Smooth muscle cell of the brain vasculature (primary cell): Measurements from ENCODE around the gene NTN3.

Experiments used
- DNase-seq: peaks from one replicate; pipeline ENCODE4 v3.0.0-alpha.2; 2012; ENCODE audit warnings: low read depth, low spot score

Gene NTN3

DNA sequence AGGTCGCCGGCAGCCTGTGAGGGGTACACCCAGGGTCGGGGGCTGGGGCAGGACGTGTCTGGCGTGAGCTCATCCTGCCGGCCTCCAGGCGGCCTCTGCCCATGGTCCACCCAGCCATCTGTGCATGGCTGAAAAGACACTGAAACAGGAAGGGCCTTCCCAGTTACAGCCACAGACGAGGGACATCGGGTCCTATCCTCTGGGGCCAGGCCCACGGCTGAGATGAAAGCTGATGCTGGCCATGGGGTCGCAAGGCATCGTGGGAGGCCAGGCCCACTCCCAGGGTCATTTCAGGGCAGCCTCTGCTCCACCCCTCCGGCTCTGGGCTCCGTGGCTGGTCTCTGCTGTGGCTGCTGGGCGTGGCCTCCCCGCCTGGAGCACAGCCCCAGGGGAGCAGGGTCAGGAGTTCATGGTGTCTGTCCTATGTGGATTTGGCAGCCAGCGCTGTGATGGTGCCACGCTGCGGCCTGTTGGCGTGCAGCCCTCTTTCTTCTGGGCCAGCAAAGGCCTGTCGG, 26.1 kb downstream of the NTN3 start:
- no peak for DNase-seq

DNA sequence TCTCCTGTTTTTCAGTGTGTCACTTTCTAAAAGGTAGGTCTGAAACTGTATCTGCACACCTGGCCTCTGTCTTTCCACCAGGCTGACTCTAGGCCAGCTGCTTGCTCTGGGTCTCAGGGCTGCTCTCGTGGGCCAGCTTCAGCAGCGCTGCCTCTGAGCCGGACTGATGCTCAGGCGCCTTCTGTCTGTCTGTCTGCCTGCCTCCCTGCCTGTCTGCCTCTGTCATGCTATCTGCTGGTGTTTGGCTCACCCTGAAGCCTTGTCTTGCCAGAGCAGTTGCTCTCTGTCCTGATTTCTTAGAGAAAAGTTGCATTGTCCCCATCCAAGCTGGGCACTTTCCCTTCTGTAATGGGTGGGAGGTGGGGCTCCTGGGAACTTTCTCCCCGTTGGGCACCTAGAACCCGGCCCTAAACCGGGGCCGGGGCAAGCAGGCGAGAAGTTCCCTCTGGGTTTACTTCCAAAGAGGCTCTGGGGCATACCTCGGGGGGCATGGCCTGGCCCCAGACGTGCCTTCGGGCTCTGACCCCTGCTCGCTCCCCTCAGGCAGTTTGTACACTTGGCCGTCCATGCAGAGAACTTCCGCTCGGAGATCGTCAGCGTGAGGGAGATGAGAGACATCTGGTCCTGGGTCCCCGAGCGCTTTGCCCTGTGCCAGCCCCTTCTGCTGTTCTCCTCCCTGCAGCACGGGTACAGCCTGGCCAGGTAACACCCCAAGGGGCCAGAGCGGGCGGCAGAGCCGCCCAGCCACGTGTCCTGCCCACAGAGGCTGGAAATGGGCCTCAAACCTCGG, 26.8 kb downstream of the NTN3 start:
- DNase-seq, result no peak

DNA sequence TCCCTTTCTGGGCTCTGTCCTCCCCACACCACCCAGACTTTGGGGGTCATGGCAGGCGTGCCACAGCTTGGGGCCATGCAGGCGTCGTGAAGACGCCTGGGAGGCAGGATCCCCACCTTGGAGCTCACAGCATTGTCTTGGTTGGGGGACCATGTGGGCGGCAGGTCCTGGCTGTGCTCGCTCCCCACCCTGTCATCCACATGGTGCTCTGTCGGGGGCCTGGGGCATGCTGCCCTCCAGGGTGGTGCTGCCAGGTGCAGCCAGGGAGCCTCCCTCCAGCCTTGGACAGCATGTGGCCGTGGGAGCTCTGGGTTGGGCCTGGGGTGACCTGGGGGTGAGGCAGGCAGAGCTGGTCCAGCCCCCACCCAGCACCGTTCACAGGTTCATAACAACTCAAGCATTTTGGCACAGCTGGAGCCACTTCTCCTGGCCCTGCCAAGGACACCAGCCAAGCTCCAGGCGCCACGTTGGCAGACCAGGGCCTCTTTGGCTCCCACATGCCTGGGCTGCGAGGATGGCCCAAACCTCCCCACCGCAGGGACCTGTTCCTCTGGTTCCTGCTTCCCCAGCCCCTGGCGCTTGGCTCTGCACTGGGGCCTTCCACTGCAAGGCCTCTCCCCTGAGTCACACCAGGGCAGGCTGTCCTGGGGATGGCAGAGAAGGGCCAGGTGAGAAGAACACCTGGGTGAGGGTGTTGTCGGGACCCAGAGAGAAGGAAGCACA, 27.6 kb downstream of the NTN3 start:
- DNase-seq, result no peak

DNA sequence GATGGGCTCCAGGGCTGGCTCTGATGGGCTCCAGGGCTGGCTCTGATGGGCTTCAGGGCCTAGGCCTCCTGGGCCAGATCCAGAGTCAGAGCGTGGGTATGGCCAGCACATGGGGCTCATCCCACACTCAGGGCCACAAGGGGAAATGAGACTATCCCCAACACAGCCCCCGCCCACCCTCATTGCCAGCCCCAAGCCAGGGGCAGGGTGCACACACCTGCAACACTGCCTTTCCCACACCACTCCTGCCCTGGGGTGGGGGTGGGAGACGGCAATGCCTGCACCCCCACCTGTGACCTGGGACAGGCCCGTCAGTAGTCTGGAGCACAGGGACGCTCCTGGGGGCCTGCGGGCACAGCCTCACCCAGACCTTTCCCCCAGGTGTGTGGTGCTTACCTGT, 28.4 kb downstream of the NTN3 start:
- DNase-seq, result no peak

DNA sequence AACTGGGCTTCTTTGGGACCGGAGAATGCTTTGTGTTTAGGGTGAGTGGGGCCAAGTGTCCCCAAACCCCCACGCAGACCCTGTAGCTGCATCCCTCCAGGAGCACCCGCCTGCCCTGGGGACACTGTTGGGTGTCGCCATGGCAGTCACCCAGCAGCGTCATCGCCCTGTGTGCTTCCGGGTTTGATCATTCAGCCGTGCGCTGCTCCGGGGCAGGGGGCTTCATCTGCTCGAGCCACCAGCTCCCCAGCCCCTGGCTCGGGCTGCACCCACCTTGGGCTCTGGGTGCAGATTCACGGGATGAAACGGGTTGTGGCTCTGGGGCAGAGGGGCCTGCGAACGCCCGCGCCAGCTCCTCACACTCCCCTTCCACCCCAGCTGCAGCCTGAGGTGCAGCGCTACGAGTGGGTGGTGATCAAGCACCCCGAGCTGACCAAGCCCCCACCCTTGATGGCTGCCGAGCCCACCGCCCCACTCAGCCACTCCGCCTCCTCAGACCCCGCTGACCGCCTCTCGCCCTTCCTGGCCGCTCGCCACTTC, 28.9 kb downstream of the NTN3 start:
- no peak for DNase-seq

DNA sequence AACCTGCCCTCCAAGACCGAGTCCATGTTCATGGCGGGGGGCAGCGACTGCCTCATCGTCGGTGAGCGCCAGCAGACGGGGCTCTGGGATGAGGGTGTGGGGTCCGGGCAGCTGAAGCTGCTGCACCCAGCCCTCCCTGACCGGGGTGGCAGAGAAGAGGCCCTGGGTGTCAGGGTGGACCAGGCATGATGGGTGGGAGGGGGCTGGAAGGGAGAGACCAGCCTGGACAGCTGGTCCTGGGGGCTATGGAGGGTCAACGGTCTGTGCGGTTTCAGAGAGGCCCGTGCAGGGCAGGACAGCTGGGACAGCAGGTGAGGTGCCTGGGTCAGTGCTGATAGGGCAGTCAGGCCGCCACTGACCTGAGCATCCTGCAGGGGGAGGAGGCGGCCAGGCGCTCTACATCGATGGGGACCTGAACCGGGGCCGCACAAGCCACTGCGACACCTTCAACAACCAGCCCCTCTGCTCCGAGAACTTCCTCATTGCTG, 29.4 kb downstream of the NTN3 start:
- DNase-seq, result no peak

DNA sequence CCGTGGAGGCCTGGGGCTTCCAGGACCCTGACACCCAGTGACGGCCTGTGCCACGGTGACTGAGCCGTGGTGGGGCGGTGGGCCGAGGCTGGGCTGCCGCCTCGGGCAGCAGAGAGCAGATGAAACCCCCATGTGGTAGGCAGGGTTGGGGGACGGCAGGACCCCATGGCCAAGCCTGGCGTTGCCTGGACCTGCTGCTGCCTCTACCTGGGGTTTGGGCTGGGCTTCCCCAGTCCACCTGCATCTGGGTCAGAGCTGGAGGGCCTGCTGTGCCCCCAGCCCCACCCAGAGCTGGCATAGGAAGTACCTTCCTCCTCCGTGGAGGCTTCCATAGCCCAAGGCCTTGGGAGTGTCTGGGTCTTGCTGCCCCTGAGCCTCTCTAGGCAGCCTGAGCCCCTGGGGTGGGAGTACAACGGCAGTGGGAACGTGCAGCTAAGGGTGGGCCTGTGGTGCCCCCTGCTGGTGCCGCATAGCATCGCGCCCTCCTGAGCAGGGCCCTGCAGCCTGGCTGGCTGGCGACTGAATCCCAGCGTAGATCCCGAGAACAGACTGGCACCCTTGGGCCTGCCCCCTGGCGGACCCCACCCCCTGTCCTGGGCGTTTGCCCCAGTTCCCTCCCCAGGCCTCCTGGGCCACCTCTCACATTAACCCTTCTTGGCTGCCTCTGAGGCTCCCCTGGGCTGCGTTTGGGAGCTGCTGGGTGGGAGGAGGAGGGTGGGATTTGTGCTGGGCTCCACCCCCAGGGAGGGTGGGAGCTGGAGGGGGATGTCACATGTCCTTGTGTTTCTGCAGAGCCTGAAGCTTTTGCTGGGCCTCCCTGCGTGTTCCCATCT, 30.0 kb downstream of the NTN3 start:
- DNase-seq, result peak; percentile 62

DNA sequence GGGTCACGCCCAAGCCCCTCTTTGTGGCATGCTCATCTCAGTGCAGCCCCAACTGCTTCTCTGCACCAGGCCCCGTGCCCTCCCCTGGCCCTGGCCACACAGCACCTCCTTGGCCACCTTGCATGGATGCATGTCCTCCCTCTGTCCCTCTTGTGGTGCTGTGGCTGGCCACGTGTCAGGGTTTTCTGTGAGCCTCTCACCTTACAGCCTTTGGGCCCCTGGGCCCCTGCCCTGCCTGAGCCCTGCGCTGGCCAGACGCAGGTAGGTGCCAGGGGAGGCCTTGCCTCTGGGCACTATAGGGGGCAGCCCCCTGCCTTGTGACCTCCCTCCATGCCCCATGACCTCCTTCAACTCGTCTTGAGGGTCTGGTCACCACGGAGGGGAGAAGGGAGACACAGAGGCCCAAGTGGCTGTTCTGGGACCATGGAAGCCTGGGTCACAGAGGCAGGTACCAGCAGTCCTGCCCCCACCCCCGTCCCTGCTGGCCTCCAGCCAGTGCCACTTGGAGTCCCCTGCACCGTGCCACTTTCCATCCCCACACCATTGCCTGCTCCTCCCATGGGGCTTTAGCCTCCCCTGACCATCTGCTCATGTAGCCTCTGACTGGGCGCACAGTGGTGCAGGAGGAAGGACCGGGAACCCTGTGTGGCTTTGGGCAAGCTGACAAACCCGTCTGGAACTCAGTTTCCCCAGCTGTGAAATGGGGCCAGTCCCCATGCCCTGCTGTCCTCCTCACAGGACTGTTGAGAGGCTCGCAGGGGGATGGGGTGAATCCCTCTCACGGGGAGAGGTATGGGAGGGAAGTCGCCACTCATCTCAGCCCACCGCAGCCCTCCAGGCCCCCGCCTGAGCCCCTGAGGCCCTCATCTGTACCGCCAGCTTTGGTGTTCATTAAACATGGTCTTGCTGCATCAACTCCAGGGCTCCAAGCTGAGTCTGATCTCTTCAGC, 31.1 kb downstream of the NTN3 start:
- no peak for DNase-seq

DNA sequence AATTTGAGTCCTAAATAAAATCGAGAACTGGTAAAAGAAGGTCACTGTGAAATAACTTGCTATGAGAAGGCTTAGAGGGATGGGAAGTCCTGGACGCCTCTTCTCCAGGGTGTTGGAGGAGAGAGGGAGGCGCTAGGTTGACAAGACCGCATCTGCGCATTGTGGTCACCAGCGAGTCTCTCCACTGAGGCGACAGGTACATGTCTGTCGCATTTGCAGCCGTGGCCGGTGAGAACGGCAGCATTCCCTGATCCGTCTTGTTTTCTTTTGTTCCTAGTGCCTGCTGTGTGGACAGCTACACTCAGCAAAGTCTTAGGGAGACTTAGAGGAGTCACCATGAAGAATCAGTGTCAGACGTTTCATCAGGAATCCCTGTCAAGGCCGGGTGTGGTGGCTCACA, 34.6 kb downstream of the NTN3 start:
- no peak for DNase-seq

DNA sequence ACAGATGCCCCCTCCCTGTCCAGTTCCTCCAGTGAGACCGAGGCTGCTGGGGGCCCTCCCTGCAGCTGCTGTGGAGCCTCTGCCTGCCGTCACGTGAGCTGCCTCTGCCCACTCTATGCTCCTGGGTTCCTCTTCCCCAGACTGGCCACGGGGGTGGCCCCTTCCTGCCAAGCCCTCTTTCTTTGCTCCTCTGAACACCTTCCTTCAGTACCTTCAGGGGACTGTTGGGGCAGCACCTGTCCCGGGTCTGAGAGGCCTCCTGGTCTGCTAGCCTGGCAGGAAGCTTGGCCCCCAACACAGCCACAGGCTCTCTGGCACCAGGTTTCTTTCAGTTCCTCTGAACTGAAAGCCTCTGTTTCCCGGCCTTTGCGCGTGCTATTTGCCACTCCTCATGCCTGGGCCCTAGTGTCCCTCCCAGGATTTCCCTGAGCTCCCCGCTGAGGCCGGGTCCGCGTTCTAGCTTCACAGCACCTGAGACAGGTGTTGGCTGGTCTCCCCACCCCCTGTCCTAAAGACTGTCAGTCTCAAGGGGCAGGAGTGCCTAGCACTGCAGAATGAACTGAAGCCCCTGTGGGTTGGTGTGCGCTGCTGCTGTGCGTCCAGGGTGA, 36.1 kb downstream of the NTN3 start:
- no peak for DNase-seq

DNA sequence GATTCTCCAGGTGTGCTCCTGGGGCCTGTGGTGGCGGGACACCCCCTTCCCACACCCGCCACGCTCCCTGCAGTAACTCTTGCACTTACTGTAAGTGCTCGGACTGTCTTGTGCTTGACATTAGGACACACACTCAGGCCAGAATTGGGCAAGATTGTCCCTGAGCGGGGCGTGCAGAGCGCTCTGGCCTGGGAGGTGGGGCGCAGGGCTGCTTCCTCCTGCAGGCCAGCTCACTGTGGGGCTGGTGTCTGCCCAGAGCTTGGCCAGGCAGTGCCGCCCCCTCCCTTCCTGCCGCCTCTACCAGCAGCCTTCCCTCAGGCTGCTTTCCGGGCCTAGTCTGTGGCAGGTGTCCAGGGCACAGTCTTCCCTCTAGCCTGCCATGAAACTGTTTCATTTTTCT, 36.6 kb downstream of the NTN3 start:
- DNase-seq, result no peak

DNA sequence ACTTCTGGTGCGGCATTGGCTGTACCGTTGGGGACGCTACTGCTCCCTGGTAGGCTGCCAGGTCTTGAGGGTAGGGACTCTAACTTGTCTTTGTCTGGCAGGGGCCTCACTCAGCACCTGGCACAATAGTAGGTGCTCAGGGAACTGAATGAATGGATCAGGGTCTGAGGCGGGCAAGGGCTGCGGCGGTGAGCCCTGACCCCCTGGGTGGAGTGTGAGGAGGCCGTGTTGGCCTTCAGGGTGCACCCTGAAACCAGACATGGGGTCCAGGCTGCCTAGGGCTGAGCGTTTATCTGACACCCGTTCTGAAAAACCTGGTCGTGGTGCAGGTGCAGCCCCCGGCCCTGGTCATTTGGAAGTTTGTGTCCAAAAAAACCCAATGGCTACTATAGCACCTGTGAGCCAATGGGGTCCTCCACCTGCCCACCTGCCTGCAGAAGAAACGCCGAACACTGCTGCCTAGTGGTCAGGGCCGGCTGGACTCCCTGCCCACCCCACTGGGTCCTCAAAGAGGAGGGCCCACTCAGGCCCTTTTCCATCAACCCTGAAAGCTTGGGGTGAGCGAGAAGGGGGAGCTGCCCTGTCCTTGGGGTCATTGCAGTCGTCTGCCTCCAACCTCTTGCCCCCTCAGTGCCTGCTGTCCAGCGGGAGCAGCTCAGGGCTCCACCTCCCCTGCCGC, 37.8 kb downstream of the NTN3 start:
- DNase-seq, result no peak

DNA sequence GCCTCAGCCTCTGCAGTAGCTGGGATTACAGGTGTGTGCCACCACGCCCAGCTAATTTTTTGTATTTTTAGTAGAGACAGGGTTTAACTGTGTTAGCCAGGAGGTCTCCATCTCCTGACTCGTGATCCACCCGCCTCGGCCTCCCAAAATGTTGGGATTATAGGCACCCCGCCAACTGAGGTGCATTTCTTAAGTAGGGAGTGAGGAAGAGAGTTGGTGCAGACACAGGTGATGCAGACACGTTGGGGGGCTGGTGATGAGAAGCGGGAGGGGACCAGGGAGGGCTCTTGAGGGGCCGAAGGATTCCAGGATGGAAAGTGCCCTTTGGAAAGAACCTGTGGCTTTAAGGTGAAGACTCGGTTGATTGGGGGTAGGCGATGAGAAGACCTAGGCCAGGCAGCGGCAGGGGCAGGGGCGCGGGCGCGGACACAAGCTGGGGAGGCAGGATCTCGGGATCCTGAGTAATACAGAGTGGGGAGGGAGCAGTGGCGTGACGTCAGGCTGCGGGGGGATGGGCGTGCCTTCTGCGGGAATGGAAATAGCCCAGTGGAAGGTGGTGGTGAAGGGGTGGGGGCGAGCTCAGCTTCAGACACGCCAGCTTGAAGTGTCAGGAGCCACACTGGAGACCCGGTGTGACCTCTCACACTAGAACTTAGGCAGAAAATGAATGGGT, 40.2 kb downstream of the NTN3 start:
- no peak for DNase-seq

DNA sequence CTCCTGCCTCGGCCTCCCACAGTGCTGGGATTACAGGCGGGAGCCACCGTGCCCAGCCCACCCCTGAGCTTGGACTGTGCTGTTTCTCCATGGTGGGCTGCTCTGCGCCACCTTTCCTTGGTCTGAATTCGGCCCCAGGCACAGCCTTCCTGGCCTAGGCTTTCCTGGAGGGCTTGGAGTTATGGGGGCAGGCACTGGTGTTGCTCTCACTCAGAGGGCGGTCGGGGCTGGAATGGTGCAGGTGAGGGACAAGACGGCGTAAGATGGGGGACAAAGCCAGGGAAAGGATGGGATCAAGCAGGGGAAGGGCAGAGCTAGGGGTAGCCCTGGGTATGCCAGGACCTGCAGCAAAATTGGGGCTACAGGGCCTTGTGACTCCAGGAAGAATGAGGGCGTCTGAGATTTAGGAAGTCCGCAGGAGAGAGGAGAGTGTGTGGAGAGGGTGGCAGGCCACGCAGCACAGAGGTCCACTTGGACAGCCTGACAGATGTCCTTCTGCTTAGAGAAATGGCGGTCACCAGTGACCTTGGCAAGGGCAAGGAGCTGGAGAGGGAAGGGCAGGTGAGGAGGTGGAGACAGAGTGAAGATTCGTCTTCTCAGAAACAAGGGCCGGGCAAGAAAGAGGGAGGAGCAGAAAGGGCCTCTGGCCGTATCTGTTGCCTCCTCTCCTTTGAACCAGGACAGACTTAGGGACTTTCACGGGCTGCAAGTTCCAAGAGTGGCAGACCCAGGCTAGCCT, 41.1 kb downstream of the NTN3 start:
- DNase-seq, result no peak

DNA sequence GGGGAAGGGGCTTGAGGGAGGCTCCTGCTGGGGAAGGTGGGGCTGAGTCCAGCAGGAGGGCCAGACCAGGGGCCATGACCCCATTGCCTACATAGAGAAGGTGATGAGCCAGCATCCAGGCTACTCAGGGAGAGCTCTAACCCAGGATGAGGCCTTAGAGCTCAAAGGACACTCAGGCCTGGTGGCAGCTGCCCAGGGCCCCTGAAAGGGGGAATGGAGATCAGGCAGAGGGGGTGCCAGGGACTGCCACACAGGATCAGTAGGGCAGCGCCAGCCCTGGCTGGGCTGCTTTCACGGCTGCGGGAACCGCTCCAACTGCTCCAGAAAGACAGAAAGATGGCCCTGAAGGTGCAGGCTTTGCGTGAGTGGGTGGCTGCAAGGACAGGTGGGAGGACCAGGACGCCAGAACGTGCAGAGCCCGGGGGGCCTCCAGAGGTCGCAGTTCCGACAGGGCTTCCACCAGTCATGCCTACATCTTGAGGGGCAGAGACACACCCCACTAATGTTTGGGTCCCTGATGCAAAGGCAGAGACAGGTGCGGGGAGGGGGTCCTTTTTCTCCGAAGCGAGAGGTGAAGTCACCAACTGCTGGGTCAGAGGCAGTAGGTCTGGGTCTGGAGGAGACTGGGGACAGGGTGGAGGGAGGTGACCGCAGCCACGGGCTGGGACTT, 41.8 kb downstream of the NTN3 start:
- no peak for DNase-seq

DNA sequence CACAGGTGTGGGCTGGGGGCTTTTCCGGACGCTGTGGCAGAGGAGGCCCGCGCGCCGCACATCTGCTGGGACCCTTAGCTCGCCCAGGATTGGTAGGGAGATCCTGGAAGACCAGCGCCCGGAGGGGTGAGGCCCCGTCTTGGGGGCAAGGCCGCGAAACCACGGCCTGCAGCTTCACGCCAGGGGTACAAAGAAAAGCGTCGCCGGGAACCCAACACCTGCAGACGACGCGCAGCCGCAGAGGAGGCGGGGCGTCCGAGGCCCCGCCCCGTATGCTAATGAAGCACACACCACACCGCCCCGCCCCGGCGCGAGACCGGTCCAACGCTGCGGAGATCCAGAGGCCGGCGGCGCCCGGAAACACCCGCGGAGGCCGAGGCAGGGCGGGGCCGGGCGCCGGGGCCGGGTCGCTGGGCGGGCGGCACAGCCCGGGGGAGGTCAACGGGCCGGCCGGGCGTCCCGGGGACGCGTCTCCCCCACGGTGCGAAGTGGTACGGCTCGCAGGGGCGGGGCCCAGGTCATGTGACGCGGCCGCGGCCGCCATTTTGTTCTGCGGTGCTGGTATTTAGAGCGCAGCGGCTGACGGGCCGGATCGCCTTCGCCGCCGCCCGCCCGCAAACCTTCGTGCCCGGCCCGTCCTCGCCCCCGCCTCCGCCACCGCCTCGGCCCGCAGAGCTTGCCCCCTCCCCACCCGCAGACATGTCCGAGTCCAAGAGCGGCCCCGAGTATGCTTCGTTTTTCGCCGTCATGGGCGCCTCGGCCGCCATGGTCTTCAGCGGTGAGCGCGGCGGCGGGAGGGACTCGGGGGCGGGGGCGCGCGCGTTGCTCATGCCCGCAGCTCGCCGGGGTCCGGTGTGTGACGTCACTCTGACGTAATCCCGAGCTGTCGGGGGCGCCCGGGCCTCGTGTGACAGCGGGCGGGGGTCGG, 42.6 kb downstream of the NTN3 start, which contains the start of gene ATP6V0C:
ATP6V0C (plus strand) TSS at position 548 of the 928 bp plus-strand sequence; CDS start at position 700, 152 bp downstream.
- DNase-seq, result peak; percentile 59
